AG09319 (cell line): ENCODE results near the gene EFNA1.

Experiments
- DNase-seq: peaks from one replicate; pipeline ENCODE4 v3.0.0-alpha.2; 2010; ENCODE audit warnings: low read depth; ENCODE audit errors: extremely low read depth
- CTCF ChIP-seq: IDR thresholded peaks from 2 replicates; pipeline ENCODE4 v1.5.1; 2011; ENCODE audit warnings: low read depth, mild to moderate bottlenecking, inconsistent platforms, low read length, moderate library complexity

EFNA1 gene

GRCh38 chr1:155134880-155135414, 7.3 kb downstream of the EFNA1 start:
- no peak for TF ChIP-seq CTCF
- peak; percentile 80 for DNase-seq

GRCh38 chr1:155135415-155136028, 7.8 kb downstream of the EFNA1 start, which contains the start of gene SLC50A1:
SLC50A1 (plus strand) TSS chr1:155135852; CDS start chr1:155135912, 60 bp downstream.
- DNase-seq, result peak; percentile 83
- TF ChIP-seq CTCF, result no peak

GRCh38 chr1:155136748-155137147, 9.1 kb downstream of the EFNA1 start:
- DNase-seq, result no peak
- no peak for TF ChIP-seq CTCF

- TF ChIP-seq CTCF, result no peak
- no peak for DNase-seq
Measured at GRCh38 chr1:155137154-155137949, 9.7 kb downstream of the EFNA1 start.

- no peak for DNase-seq
- no peak for TF ChIP-seq CTCF
Measured at GRCh38 chr1:155139895-155140629, 12.4 kb downstream of the EFNA1 start, which contains the start of gene DPM3. DPM3 (minus strand) TSS chr1:155140531; CDS start chr1:155140240, 291 bp downstream.

- no peak for DNase-seq
- no peak for TF ChIP-seq CTCF
Measured at GRCh38 chr1:155140630-155140953, 12.9 kb downstream of the EFNA1 start.
